SKM-1 (cell line): ENCODE measurements around the gene MAST1.
"Not testable (repeated sequence)": the region's sequence is repeated elsewhere in the genome, so short reads cannot be mapped to it uniquely, and the experiment has no call there.

Experiments used
- DNase-seq: peaks from one replicate; lab custom pipeline; 2025; ENCODE audit not compliant: unreplicated experiment; lab: John Stamatoyannopoulos, UW

The MAST1 gene

DNA sequence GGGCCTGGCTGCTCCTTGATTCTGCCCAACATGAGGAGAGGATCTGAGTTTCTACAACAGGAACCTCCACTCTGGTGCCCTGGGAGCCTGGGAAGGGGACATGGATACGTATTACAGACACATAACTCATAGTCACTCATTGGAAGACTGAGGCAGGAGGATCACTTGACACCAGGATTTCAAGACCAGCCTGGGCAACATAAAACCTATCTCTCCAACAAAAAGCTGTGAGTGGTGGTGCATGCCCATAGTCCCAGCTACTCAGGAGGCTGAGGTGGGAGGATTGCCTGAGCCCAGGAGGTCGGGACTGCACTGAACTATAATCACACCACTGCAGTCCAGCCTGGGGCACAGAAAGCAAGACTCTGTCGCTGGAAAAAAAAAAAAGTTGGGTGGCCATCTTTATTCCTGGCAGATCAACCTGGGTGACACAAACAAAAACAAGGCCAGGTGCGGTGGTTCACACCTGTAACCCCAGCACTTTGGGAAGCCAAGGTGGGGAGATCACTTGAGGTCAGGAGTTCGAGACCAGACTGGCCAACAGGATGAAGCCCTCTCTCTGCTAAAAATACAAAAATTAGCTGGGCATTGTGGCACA, 49.8 kb downstream of the MAST1 start:
- no peak for DNase-seq

- not testable (repeated sequence) for DNase-seq
These were observed 52.0 kb downstream of the MAST1 start for GRCh38 chr19:12890299-12890786.

GRCh38 chr19:12890787-12891552, 52.7 kb downstream of the MAST1 start, which contains the start of gene GCDH:
Gene GCDH (plus strand): TSS chr19:12891160. CDS start chr19:12891305, 145 bp downstream.
- DNase-seq, result peak; percentile 98

DNA sequence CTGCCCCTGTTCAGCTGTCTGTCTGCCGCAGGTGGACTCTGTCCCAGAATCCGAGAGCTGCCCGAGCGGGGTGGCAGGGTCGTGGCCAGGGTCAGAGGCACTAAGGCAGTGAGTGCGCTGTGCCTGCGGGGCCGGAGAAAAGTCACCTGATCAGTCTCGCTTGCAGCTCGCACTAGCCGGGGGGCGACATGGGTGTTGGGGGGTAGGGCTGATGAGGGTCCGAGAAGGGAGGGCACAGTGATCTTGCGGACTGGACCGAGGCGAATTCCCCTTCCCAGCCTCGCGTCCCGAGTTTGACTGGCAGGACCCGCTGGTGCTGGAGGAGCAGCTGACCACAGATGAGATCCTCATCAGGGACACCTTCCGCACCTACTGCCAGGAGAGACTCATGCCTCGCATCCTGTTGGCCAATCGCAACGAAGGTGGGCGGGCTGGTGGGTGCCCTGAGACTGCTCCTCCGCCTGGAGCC, 53.3 kb downstream of the MAST1 start:
- DNase-seq, result no peak

DNA sequence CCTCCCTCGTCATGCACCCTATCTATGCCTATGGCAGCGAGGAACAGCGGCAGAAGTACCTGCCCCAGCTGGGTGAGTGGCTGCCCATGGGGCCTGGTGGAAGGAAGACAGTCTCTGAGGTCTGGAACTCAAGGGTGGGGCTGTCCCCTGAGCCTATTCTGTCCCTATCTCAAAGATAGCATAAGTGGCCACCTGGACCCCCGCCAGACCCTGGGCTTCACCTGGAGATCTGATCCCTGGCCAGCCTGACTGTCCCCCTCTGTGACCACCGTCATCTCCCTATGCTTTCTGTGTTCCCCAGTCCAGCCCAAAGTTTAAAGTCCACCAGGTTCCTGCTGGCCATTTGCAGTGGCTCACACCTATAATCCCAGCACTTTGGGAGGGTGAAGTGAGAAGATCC, 55.3 kb downstream of the MAST1 start:
- DNase-seq, result no peak

DNA sequence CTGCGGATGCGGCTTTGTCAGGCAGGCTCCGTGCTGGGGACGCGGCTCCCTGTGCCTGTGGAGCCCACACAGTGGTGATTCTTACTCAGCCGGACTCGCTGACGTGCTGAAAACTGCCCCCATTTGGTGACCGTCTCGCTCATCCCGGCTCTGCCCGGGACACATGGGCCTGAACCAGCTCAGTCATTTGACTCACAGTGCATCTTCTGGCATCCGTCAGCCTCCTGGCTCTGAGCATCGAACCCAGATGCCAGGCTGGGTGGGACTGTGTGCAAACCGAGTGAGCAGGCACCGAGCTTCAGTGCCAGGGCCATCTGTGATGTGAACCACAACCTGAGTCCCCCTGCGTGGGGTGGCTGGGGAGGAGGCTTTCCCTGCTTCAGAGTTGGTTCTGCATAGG, 58.1 kb downstream of the MAST1 start:
- no peak for DNase-seq

GRCh38 chr19:12899891-12900518, 61.7 kb downstream of the MAST1 start:
- no peak for DNase-seq

DNA sequence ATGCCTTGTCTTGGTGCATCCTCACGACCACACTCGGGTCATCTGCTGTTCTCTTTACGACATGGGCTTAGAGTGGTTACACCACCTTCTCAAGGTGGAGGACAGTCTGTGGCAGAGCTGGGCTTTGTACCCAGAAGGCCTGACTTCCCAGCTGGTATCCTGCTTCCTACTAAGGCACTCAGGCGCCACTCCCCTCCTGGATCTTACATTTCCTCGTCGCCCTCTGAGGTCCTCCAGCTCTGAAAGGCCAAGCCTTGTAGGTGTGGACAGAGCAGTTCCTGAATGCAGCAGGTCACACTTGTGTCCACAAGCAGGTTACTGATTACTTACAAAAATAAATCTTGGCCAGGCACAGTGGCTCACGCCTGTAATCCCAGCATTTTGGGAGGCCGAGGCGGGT, 68.9 kb downstream of the MAST1 start:
- no peak for DNase-seq

DNA sequence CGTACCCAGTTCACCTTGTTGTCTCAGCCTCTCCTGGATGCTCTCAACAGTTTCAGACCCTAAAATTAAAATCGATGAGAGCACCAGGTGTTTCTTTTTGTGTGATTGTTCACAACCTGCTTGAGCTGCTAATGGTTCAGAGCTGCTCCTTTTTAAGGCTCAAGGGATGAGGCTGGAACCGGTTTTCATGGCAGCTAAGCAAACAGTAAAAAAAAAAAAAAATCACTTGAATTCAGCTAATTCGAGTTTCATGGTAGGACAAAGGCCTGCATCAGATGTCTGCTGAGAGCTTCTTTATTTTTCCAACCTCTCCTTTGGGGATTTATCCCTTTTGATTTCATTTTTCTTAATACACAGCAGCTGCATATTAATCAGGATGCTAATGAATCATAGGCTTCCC, 74.3 kb downstream of the MAST1 start:
- no peak for DNase-seq

DNA sequence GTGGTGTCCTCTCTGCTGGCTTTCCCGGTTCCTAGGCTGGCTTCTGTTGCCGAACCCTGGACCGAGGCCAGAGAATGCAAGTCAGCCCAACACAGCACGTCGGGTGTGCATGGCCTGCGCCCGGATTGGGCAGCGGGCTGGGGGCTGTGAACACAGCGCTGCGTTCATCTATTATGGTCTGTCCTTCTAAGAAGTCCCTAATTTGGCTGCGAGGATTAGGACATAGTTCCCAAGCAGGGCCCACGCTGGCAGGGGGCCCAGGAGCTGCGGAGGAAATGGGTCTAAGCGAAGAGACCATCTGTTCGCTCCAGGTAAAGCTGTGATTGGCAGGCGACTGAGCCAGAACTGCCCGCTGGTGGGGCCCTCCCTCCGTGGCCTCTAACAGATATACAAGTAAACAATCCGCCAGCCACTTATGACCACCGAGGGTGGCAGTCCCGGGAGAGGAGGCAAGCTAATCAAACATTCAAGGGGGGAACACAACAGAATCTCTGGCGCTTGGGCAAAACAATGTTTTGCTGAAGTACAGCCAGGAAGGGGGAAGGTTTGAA, 74.8 kb downstream of the MAST1 start:
- no peak for DNase-seq

DNA sequence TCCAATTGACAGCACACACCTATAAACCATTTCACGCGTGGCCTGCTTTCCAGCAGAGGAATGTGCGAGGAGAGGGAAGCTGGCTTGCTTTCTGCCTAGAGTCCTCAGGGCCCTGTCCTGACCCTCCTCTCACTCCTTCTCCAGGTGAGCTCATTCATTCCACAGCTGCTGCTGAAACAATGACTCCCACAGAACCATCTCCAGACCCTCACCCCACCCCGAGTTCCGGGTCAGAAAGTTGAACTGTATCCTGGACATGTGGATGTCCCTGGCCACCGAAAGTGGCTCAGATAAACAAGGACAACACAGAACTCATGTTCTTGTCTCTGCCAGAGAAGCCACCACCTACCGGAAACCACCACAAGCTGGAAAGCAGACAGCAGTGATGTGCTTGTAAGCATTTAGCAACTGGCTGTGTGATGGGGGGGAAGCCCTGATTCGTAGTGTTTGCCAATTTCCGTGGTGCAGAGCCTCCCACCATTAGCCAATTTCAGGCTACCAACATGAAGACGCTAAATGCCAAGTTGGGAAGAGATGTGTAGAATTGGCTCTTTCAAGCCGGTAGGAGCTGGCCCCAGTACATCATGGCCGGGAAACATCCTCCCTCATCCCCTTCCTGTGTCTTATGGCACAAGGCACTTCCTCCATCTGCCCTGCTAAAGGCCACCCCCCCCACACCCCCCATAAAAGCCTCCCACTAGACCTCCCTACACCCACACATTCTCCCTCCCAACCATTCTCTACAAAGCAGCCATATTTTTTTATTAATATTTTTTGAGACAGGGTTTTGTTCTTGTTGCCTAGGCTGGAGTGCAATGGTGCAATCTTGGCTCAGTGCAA, 75.8 kb downstream of the MAST1 start:
- peak; percentile 59 for DNase-seq

DNA sequence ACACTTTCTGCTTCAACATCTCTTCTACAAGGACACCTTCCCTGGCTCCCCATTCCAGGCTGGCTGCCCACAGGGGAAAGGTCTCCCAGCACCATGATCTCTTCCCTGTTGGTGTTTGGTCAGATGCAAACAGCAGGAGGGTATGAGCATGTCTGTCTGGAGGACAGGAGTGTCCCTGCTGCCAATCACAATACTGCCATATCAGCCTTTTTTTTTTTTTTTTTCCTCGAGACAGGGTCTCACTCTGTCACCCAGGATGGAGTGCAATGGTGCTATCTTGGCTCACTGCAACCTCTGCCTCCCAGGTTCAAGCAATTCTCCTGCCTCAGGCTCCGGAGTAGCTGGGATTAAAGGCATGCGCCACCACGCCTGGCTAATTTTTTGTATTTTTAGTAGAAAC, 77.5 kb downstream of the MAST1 start:
- not testable (repeated sequence) for DNase-seq

GRCh38 chr19:12918253-12918652, 79.9 kb downstream of the MAST1 start:
- DNase-seq, result no peak

DNA sequence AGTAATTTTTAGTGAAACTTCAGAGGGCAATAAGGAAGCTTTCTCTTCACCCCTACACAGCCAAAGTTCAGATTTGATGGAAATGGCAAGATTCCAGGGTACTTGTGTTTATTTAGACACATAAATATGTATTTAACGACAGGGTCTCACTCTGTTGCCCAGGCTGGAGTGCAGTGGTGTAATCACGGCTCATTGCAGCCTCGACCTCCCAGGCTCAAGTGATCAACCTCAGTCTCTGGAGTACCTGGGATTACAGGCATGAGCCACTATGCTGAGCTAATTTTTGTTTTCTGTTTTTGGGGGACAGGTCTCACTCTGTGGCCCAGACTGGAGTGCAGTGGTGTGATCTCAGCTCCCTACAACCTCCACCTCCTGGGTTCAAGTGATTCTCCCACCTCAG, 82.7 kb downstream of the MAST1 start:
- no peak for DNase-seq

- no peak for DNase-seq
These were observed 84.6 kb downstream of the MAST1 start for GRCh38 chr19:12922959-12923358.
